ENCODE measurements around the gene ALDH1A1.

Gene ALDH1A1

GRCh38 chr9:72952914-72953313 is at the start of gene ALDH1A1:
Gene ALDH1A1, minus strand, starts transcription at chr9:72953053. Its CDS starts 53 bp downstream, at chr9:72953000.
- no peak within 1 kb of the TSS for H3K27ac Mint-ChIP-seq
- H3K4me3 Mint-ChIP-seq, result no peak within 1 kb of the TSS
- H3K9me3 Mint-ChIP-seq, result no peaks in the 10 kb centered on the region
- no peaks in the 10 kb centered on the region for H3K4me1 Mint-ChIP-seq (ENCODE audit: low read depth)
- H3K36me3 Mint-ChIP-seq (ENCODE audit: low read depth), result no peaks in the 10 kb centered on the region
- peaks cover 20% of the 10 kb centered on the region for H3K27me3 Mint-ChIP-seq (ENCODE audit: low read depth)

GRCh38 chr9:73001860-73002259 is 49.0 kb upstream of the ALDH1A1 start:
- no peak overlapping the region for H3K27ac Mint-ChIP-seq
- no peak overlapping the region for H3K4me3 Mint-ChIP-seq
- no peaks in the 10 kb centered on the region for H3K4me1 Mint-ChIP-seq (ENCODE audit: low read depth)
- no peaks in the 10 kb centered on the region for H3K9me3 Mint-ChIP-seq
- no peaks in the 10 kb centered on the region for H3K36me3 Mint-ChIP-seq (ENCODE audit: low read depth)
- peaks cover 3% of the 10 kb centered on the region for H3K27me3 Mint-ChIP-seq (ENCODE audit: low read depth)

- Mint-ChIP-seq H3K4me3 (no peak overlapping the region), H3K4me1 (ENCODE audit: low read depth) (no peaks in the 10 kb centered on the region), H3K36me3 (ENCODE audit: low read depth) (no peaks in the 10 kb centered on the region), H3K27ac (no peak overlapping the region), H3K27me3 (ENCODE audit: low read depth) (peaks cover 9% of the 10 kb centered on the region), H3K9me3 (no peaks in the 10 kb centered on the region)
Observed at GRCh38 chr9:72998363-72998762, 45.5 kb upstream of the ALDH1A1 start.

DNA sequence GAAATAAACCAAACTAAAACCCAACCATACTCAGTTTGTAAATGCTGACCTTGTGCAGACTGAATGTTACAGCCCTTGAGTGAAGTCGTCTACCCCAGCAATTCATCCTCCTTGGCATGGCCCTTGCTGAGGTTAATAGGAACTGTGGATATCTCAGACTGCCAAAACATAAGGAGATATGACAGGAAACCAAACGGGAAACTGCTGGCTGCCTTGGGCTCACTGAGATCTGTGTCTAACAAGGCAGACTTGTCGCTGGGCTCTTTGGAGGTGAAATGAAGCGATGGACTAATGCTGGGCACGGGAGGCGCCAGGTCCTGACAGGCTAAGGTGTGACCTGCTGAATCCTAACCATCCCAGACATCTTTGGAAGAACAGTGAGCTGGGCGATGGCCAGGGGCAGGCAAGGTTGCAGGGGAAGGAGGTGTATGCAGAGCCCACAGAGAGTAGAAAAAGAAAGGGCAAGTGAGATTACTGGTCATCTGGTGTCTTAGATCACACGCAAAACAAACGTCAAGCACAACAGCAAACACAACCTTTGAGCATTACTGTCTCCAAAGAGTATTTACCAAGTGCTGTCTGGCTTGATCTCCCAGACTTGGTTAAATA is 44.6 kb upstream of the ALDH1A1 start:
- H3K9me3 Mint-ChIP-seq, result no peaks in the 10 kb centered on the region
- H3K4me1 Mint-ChIP-seq (ENCODE audit: low read depth), result no peaks in the 10 kb centered on the region
- H3K36me3 Mint-ChIP-seq (ENCODE audit: low read depth), result no peaks in the 10 kb centered on the region
- peaks cover 9% of the 10 kb centered on the region for H3K27me3 Mint-ChIP-seq (ENCODE audit: low read depth)
- H3K27ac Mint-ChIP-seq, result no peak overlapping the region
- no peak overlapping the region for H3K4me3 Mint-ChIP-seq

GRCh38 chr9:72996684-72997314 is 43.9 kb upstream of the ALDH1A1 start:
- Mint-ChIP-seq H3K27ac (no peak overlapping the region), H3K36me3 (ENCODE audit: low read depth) (no peaks in the 10 kb centered on the region), H3K27me3 (ENCODE audit: low read depth) (peaks cover 9% of the 10 kb centered on the region), H3K4me1 (ENCODE audit: low read depth) (no peaks in the 10 kb centered on the region), H3K4me3 (no peak overlapping the region), H3K9me3 (no peaks in the 10 kb centered on the region)

GRCh38 chr9:72996114-72996513 is 43.3 kb upstream of the ALDH1A1 start:
- Mint-ChIP-seq H3K9me3 (no peaks in the 10 kb centered on the region), H3K27me3 (ENCODE audit: low read depth) (peaks cover 9% of the 10 kb centered on the region), H3K4me1 (ENCODE audit: low read depth) (no peaks in the 10 kb centered on the region), H3K4me3 (no peak overlapping the region), H3K27ac (no peak overlapping the region), H3K36me3 (ENCODE audit: low read depth) (no peaks in the 10 kb centered on the region)

GRCh38 chr9:72995131-72996024 is 42.5 kb upstream of the ALDH1A1 start:
- Mint-ChIP-seq H3K27me3 (ENCODE audit: low read depth) (peaks cover 9% of the 10 kb centered on the region), H3K27ac (no peak overlapping the region), H3K4me3 (no peak overlapping the region), H3K9me3 (no peaks in the 10 kb centered on the region), H3K4me1 (ENCODE audit: low read depth) (no peaks in the 10 kb centered on the region), H3K36me3 (ENCODE audit: low read depth) (no peaks in the 10 kb centered on the region)

- H3K4me1 Mint-ChIP-seq (ENCODE audit: low read depth), result no peaks in the 10 kb centered on the region
- no peaks in the 10 kb centered on the region for H3K9me3 Mint-ChIP-seq
- peaks cover 5% of the 10 kb centered on the region for H3K27me3 Mint-ChIP-seq (ENCODE audit: low read depth)
- no peaks in the 10 kb centered on the region for H3K36me3 Mint-ChIP-seq (ENCODE audit: low read depth)
- no peak overlapping the region for H3K27ac Mint-ChIP-seq
- no peak overlapping the region for H3K4me3 Mint-ChIP-seq
Observed at GRCh38 chr9:72991772-72992171, 38.9 kb upstream of the ALDH1A1 start.

- no peak overlapping the region for H3K4me3 Mint-ChIP-seq
- H3K36me3 Mint-ChIP-seq (ENCODE audit: low read depth), result no peaks in the 10 kb centered on the region
- H3K27me3 Mint-ChIP-seq (ENCODE audit: low read depth), result peaks cover 5% of the 10 kb centered on the region
- H3K9me3 Mint-ChIP-seq, result no peaks in the 10 kb centered on the region
- H3K4me1 Mint-ChIP-seq (ENCODE audit: low read depth), result no peaks in the 10 kb centered on the region
- no peak overlapping the region for H3K27ac Mint-ChIP-seq
Observed at GRCh38 chr9:72990397-72991182, 37.7 kb upstream of the ALDH1A1 start.

- H3K4me1 Mint-ChIP-seq (ENCODE audit: low read depth), result no peaks in the 10 kb centered on the region
- H3K27me3 Mint-ChIP-seq (ENCODE audit: low read depth), result no peaks in the 10 kb centered on the region
- H3K9me3 Mint-ChIP-seq, result no peaks in the 10 kb centered on the region
- no peaks in the 10 kb centered on the region for H3K36me3 Mint-ChIP-seq (ENCODE audit: low read depth)
- H3K4me3 Mint-ChIP-seq, result no peak overlapping the region
- H3K27ac Mint-ChIP-seq, result no peak overlapping the region
Observed at GRCh38 chr9:72986522-72987116, 33.8 kb upstream of the ALDH1A1 start.

- H3K4me3 Mint-ChIP-seq, result no peak overlapping the region
- no peak overlapping the region for H3K27ac Mint-ChIP-seq
- no peaks in the 10 kb centered on the region for H3K36me3 Mint-ChIP-seq (ENCODE audit: low read depth)
- no peaks in the 10 kb centered on the region for H3K9me3 Mint-ChIP-seq
- H3K4me1 Mint-ChIP-seq (ENCODE audit: low read depth), result no peaks in the 10 kb centered on the region
- no peaks in the 10 kb centered on the region for H3K27me3 Mint-ChIP-seq (ENCODE audit: low read depth)
Observed at GRCh38 chr9:72985746-72986145, 32.9 kb upstream of the ALDH1A1 start.

- Mint-ChIP-seq H3K4me3 (no peak overlapping the region), H3K27me3 (ENCODE audit: low read depth) (no peaks in the 10 kb centered on the region), H3K36me3 (ENCODE audit: low read depth) (no peaks in the 10 kb centered on the region)
Observed at GRCh38 chr9:72984991-72985390, 32.1 kb upstream of the ALDH1A1 start.

DNA sequence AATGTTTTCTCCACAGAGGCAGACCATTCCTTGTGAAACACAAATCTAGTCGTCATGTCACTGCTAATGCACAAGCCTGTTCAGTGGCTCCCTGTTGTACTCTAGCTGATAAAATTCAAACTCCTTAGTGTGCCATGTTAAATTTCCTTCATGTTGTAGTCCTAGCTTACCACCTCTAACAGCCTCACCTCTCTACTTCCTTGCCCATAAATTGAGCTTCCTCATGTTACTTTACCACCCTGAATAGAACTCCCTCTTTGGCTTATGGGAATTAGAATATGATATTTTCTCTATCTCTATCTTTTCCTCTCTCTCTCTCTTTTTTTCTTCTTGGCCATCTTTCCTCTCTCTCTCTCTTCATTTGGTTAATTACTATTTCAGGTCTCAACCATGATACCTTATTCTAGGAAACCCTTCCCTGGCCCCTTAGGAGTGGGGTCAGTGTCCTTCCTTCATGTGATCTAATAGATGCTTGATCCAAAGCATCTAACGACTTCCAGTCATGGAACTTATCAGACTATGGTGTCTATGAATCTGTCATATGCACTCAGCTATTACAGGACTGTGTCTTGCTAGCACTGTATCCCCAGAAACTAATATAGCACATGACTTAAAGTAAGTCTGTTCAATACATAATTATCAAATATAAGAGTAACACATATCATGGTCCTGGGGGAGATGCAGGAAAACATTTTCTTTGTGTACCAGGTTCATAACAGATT is 31.5 kb upstream of the ALDH1A1 start:
- Mint-ChIP-seq H3K27ac (no peak overlapping the region), H3K27me3 (ENCODE audit: low read depth) (no peaks in the 10 kb centered on the region), H3K4me3 (no peak overlapping the region), H3K36me3 (ENCODE audit: low read depth) (no peaks in the 10 kb centered on the region), H3K4me1 (ENCODE audit: low read depth) (no peaks in the 10 kb centered on the region), H3K9me3 (no peaks in the 10 kb centered on the region)

More at GRCh38 chr9:72984991-72985390, 32.1 kb upstream of the ALDH1A1 start:
- Mint-ChIP-seq H3K9me3 (no peaks in the 10 kb centered on the region), H3K27ac (no peak overlapping the region), H3K4me1 (ENCODE audit: low read depth) (no peaks in the 10 kb centered on the region)
